Adrenal gland (tissue), 12 donors: Measurements from ENCODE around the gene TMEM151B. TPM values are rescaled to one million over a fixed set of nuclear protein-coding genes. Genes with fewer than 3 reads are reported as not detected.

Source experiments
- DNase-seq, 7 donors: peaks; one replicate each; pipeline ENCODE4 v3.0.0-alpha.2; 2019 to 2020
- H3K27ac ChIP-seq, 5 donors: fragments of 200-600 bp; sonication (generic) in 4 of 5; 1 replicate in 3 of 5; 2 replicates in 2 of 5; pipeline versions ENCODE4 v1.5.1 to v1.8.0; 2016 to 2020; ENCODE audit warnings: mild to moderate bottlenecking in 1 of 5
- H3K27me3 ChIP-seq: fragments of 200-600 bp; 2 replicates; pipeline ENCODE4 v1.8.0; 2021
- H3K36me3 ChIP-seq, 2 donors: fragments of 200-600 bp; replicated peaks in 1 of 2; 1 replicate in 1 of 2; 2 replicates in 1 of 2; pipeline versions ENCODE4 v1.5.1 to v1.8.0; 2018 to 2022
- H3K4me1 ChIP-seq, 2 donors: fragments of 200-600 bp; replicated peaks in 1 of 2; 1 replicate in 1 of 2; 2 replicates in 1 of 2; pipeline versions ENCODE4 v1.5.1 to v1.8.0; 2018 to 2021
- H3K4me3 ChIP-seq, 4 donors: fragments of 200-600 bp; sonication (generic) in 3 of 4; one replicate each; pipeline ENCODE4 v1.5.1; 2016 to 2018
- H3K9me3 ChIP-seq, 3 donors: fragments of 200-600 bp; sonication (generic) in 1 of 3; replicated peaks in 1 of 3; 1 replicate in 2 of 3; 2 replicates in 1 of 3; pipeline versions ENCODE4 v1.5.1 to v1.8.0; 2016 to 2021
- POLR2A ChIP-seq, 2 donors: fragments of 450-650 bp; IDR thresholded peaks; one replicate each; pipeline ENCODE4 v1.6.1; 2017; ENCODE audit warnings: antibody characterized with exemption in 2 of 2, mild to moderate bottlenecking in 2 of 2, moderate library complexity in 1 of 2
- WGBS, 4 donors: extraction: QIAGEN DNeasy Blood & Tissue Kit in 2 of 4; methylation state at CpG; one replicate each; pipeline versions ENCODE4 v1.1.5 to v1.1.7; 2013 to 2017; 5-methylcytosine and 5-hydroxymethylcytosine counted together
- intact Hi-C, 2 donors: fragments of 100-400 bp; cut with DNase I; formaldehyde crosslinking; loops; one replicate each; pipeline versions ENCODE4 v1.14.1 to v1.15.0; 2022 to 2023
- polyA plus RNA-seq, 3 donors: library from polyadenylated mRNA; stranded (reverse); fragments of 200-250 nt in 2 of 3; fragments of 350-450 nt in 1 of 3; fragmentation: Illumina TruSeq in 1 of 3; extraction: RNeasy Lipid Tissue Mini Kit (QIAGEN cat#74804) in 1 of 3; gene quantifications; one replicate each; pipeline ENCODE4 v1.2.3, GENCODE V29; 2013 to 2014
- total RNA-seq, 9 donors: library from RNA; depleted of rRNA in 4 of 9; stranded (reverse); fragments of >200 nt in 4 of 9; fragments of 120-200 nt in 1 of 9; fragmentation: NEBNext Ultra II Directional in 1 of 9; extraction: Animal tissue kit (Norgen Biotek cat#: 25700) in 1 of 9; gene quantifications; one replicate each; pipeline versions ENCODE4 v1.1.0 to v1.2.4, GENCODE V29; 2013 to 2023
- TF ChIP-seq, protein P1 (sequence below), 6 experiments: fragments of 450-650 bp in 4 of 6; fragments of 200-600 bp in 2 of 6; sonication (generic) in 1 of 6; IDR thresholded peaks; 1 replicate in 5 of 6; 2 replicates in 1 of 6; pipeline versions ENCODE4 v1.5.1 to v1.8.0; 2016 to 2021; ENCODE audit warnings: antibody characterized with exemption in 6 of 6, mild to moderate bottlenecking in 2 of 6, moderate library complexity in 1 of 6
- donor health status: healthy with polysubstance abuse.
- donor health status: Bipolar disorder and iron deficiency.
- donor health status: DM: yes; HTN: yes; CAD: no.
- donor health status: DM: no; HTN: no; CAD: no.
- donor health status: DM: no; HTN: no; CAD: no.
- donor health status: DM: yes; HTN: yes; CAD: no.

Gene TMEM151B
- total and polyA plus RNA-seq, 12 donors: 0.07 to 3.9 (median 0.79) TPM; not detected in 2

DNA sequence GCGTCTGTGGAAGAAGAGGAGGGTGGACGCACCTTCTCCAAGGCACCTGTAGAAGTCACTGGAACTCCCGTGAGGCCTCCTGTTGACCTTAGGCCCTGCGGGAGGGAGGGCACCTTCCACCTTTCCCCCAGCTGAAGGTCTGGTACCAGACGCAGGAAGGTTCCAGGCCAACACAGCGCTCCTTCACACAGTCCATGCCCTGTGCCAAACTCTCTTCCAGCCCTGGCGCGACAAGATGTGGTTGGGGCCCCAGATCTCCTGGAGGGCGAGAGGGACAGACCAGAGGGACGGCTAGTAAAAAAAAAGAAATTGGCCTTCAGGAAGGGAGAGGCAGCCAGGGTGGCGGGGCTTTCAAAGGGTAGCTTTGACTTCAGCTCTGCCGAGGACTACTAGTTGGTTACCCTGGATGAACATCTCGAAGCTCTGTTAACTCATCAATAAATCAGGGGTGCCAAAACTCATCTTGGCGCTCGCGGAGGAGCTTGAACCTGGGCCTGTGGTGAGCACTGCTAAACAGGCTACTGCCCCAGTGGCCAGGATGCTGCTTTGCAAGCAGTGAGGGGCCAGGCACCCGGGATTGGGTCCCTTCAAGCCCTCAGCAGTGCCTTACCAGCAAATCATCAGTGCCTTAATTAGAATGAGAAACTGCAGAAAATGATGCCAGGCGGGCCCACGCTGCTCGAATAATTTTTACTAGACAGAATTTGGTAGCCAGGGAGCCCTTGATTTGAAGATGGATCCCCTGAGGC lies 28.0 kb downstream of the TMEM151B start:
- WGBS, 4 donors: 33 to 51% (median 35%) methylated on average over 16 to 20 of the region's 20 CpGs
- H3K4me1 ChIP-seq: peaks cover 8 to 18% of the 10 kb centered on the region in 2 donors
- H3K4me3 ChIP-seq: no peak overlapping the region
- no peaks in the 10 kb centered on the region for H3K9me3 ChIP-seq
- peaks cover 14% of the 10 kb centered on the region for H3K27me3 ChIP-seq
- TF ChIP-seq, protein P1, sequence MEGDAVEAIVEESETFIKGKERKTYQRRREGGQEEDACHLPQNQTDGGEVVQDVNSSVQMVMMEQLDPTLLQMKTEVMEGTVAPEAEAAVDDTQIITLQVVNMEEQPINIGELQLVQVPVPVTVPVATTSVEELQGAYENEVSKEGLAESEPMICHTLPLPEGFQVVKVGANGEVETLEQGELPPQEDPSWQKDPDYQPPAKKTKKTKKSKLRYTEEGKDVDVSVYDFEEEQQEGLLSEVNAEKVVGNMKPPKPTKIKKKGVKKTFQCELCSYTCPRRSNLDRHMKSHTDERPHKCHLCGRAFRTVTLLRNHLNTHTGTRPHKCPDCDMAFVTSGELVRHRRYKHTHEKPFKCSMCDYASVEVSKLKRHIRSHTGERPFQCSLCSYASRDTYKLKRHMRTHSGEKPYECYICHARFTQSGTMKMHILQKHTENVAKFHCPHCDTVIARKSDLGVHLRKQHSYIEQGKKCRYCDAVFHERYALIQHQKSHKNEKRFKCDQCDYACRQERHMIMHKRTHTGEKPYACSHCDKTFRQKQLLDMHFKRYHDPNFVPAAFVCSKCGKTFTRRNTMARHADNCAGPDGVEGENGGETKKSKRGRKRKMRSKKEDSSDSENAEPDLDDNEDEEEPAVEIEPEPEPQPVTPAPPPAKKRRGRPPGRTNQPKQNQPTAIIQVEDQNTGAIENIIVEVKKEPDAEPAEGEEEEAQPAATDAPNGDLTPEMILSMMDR (IDR thresholded peaks at IDR 0.05): no peak
- TF ChIP-seq POLR2A (IDR thresholded peaks at IDR 0.05): no peak
- peaks cover 0 to 15% of the 10 kb centered on the region in 2 donors for H3K36me3 ChIP-seq
- H3K27ac ChIP-seq: no peak overlapping the region
- no peak for DNase-seq
- intact Hi-C loops: no loop called here

DNA sequence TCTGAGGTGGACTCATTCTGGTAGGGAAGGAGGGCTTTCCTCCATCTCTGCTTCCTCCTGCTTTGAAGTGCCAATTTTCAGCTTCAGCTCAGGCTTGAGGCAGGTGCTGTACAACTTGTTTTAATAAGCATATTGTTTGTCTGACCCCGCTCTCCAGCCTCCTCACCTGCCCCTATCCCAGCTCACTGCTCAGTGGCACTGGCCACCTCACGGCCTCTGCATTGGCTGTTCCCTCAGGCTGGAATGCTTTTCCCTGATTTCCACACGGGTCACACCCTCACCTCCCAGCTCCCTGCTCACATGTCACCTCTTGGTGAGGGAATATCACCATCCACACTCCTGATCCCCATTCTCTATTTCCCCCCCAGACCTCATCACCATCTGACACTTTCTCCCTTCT lies 28.6 kb downstream of the TMEM151B start:
- Histone ChIP-seq H3K27me3 (peaks cover 14% of the 10 kb centered on the region), H3K4me1 (peaks cover 8 to 18% of the 10 kb centered on the region in 2 donors), H3K36me3 (peaks cover 0 to 21% of the 10 kb centered on the region in 2 donors), H3K4me3 (no peak overlapping the region), H3K27ac (no peak overlapping the region), H3K9me3 (no peaks in the 10 kb centered on the region)
- TF ChIP-seq POLR2A (IDR thresholded peaks at IDR 0.05): no peak
- TF ChIP-seq, protein P1 (IDR thresholded peaks at IDR 0.05): no peak
- no peak for DNase-seq
- intact Hi-C loops: no loop called here
- 75 to 91% (median 85%) methylated on average over 3 of the region's 3 CpGs for WGBS, 4 donors

DNA sequence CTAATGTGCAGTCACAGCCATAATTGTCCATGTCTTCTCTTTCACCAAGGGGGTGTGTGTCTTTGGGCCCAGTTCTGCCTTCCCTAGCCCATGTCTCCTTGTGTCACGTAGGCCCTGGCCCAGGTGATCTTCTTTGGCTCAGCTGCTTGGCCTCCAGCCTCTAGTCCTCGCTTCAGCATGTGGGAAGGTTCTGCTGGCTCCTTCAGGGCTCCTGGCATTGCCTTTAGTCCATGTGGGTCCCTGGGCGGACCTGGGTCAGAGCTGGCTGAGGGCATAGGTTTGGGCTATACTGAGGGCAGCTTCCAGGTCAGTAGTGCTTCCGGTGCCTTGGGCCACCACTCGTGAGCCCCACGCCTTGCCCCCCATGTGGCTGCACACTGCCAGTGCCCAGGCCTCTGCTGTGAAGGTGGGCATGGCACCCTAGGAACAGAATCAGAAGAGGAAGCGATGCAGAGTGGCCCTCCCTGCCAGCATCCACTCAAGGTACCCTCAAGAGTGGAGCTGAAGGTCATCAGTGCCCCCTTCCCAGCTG lies 30.1 kb downstream of the TMEM151B start:
- Histone ChIP-seq H3K27me3 (peaks cover 8% of the 10 kb centered on the region), H3K4me3 (no peak overlapping the region), H3K36me3 (peaks cover 0 to 36% of the 10 kb centered on the region in 2 donors), H3K27ac (no peak overlapping the region), H3K9me3 (no peaks in the 10 kb centered on the region), H3K4me1 (peaks cover 8 to 18% of the 10 kb centered on the region in 2 donors)
- no peak for DNase-seq
- intact Hi-C loops: no loop called here
- TF ChIP-seq, protein P1 (IDR thresholded peaks at IDR 0.05): no peak
- TF ChIP-seq POLR2A (IDR thresholded peaks at IDR 0.05): no peak
- WGBS, 4 donors: 46 to 91% (median 84%) methylated on average over 2 to 7 of the region's 7 CpGs

DNA sequence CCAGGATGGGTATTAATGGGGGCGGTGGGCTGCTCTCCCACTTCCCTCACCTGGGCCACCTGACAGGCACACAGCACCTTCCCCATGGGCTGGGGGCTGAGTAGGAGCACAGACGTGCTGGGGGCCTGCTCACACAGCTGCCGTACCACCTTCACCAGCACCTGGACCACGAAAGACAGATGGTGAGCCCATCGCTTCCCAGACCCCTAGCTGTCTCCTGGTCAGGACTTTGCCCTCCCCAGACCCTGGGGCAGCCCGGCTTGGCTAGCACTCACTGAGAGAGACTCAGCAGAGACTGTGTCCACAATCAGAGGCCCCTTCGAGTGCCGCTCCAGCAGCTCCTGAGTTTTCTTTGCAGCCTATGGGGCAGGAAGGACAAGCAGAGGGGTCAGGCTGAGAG lies 30.9 kb downstream of the TMEM151B start:
- DNase-seq: no peak
- peaks cover 8 to 18% of the 10 kb centered on the region in 2 donors for H3K4me1 ChIP-seq
- no peak overlapping the region for H3K4me3 ChIP-seq
- H3K27ac ChIP-seq: no peak overlapping the region
- H3K36me3 ChIP-seq: peaks cover 0 to 43% of the 10 kb centered on the region in 2 donors
- H3K27me3 ChIP-seq: peaks cover 2% of the 10 kb centered on the region
- intact Hi-C loops: no loop called here
- WGBS, 4 donors: 93 to 97% (median 96%) methylated on average over 4 to 8 of the region's 8 CpGs
- no peaks in the 10 kb centered on the region for H3K9me3 ChIP-seq
- TF ChIP-seq POLR2A (IDR thresholded peaks at IDR 0.05): no peak
- TF ChIP-seq, protein P1 (IDR thresholded peaks at IDR 0.05): no peak
